PC-9 (cell line): ENCODE data around the gene KRTAP10-6. TPM values are rescaled to one million over a fixed set of nuclear protein-coding genes. Genes with fewer than 3 reads are reported as not detected.
"Not testable (repeated sequence)": the region's sequence is repeated elsewhere in the genome, so short reads cannot be mapped to it uniquely, and the experiment has no call there.

ENCODE experiments used
- BruUV-seq: library from RNA; stranded (reverse); fragments of 400-500 nt; replicated peaks from 2 replicates; lab custom pipeline; 2021; lab: Mats Ljungman, UMichigan
- CTCF ChIA-PET: fragments of 300-600 bp; sonication (Branson Sonifier 250); formaldehyde crosslinking; loops from one replicate; lab custom pipeline; 2022; ENCODE audit warnings: antibody characterized with exemption; lab: Charles Lee
- POLR2A ChIA-PET: fragments of 300-600 bp; sonication (Branson Sonifier 250); formaldehyde crosslinking; loops from one replicate; lab custom pipeline; 2022; ENCODE audit warnings: antibody characterized with exemption; ENCODE audit not compliant: unreplicated experiment; lab: Charles Lee
- DNase-seq, 2 experiments: peaks; one replicate each; pipeline versions ENCODE4 v3.0.0 to v3.0.0-alpha.2; 2015 to 2022; ENCODE audit warnings: mixed read lengths in 1 of 2
- H2AFZ ChIP-seq: fragments of 200-600 bp; sonication (generic); 2 replicates; pipeline ENCODE4 v1.8.1; 2017; ENCODE audit warnings: antibody characterized with exemption
- H3F3A ChIP-seq: fragments of 200-600 bp; sonication (generic); 2 replicates; pipeline ENCODE4 v1.8.1; 2017; ENCODE audit warnings: antibody characterized with exemption, mild to moderate bottlenecking, low read depth; ENCODE audit not compliant: insufficient read depth
- H3K27ac ChIP-seq: fragments of 200-600 bp; sonication (generic); 2 replicates; pipeline ENCODE4 v1.6.1; 2016; ENCODE audit warnings: mixed run types
- H3K27me3 ChIP-seq: fragments of 200-600 bp; sonication (generic); 2 replicates; pipeline ENCODE4 v1.6.1; 2016; ENCODE audit warnings: low read depth, mixed run types; ENCODE audit not compliant: insufficient read depth
- H3K36me3 ChIP-seq: fragments of 200-600 bp; sonication (generic); 2 replicates; pipeline ENCODE4 v1.6.1; 2016; ENCODE audit warnings: low read depth, mixed run types
- H3K4me1 ChIP-seq: fragments of 200-600 bp; sonication (generic); replicated peaks from 2 replicates; pipeline ENCODE4 v1.6.1; 2016; ENCODE audit warnings: mixed run types; ENCODE audit not compliant: insufficient read depth
- H3K4me2 ChIP-seq: fragments of 200-600 bp; sonication (generic); 2 replicates; pipeline ENCODE4 v1.6.1; 2017; ENCODE audit warnings: mixed run types
- H3K4me3 ChIP-seq: fragments of 200-600 bp; sonication (generic); 2 replicates; pipeline ENCODE4 v1.6.1; 2016; ENCODE audit warnings: mixed run types
- H3K79me2 ChIP-seq: fragments of 200-600 bp; sonication (generic); 2 replicates; pipeline ENCODE4 v1.6.1; 2017; ENCODE audit warnings: low read depth, mixed run types
- H3K9me2 ChIP-seq: fragments of 200-600 bp; sonication (generic); 2 replicates; pipeline ENCODE4 v1.8.1; 2017; ENCODE audit warnings: mild to moderate bottlenecking; ENCODE audit not compliant: insufficient read depth
- H3K9me3 ChIP-seq: fragments of 200-600 bp; sonication (generic); 2 replicates; pipeline ENCODE4 v1.8.1; 2016; ENCODE audit warnings: low read depth; ENCODE audit not compliant: insufficient read depth
- H4K20me1 ChIP-seq: fragments of 200-600 bp; sonication (generic); 2 replicates; pipeline ENCODE4 v1.8.1; 2017; ENCODE audit not compliant: insufficient read depth
- EZH2 ChIP-seq: fragments of 200-600 bp; sonication (generic); IDR thresholded peaks from 2 replicates; pipeline ENCODE4 v1.8.0; 2017; ENCODE audit warnings: antibody characterized with exemption, low read depth
- intact Hi-C: fragments of 100-400 bp; cut with micrococcal nuclease; formaldehyde crosslinking; loops from one replicate; pipeline ENCODE4 v1.10.0; 2022; ENCODE audit not compliant: unreplicated experiment
- total RNA-seq: library from RNA; stranded (reverse); gene quantifications from 2 replicates; pipeline ENCODE4 v1.2.3, GENCODE V29; 2021
- TF ChIP-seq, protein P1 (sequence below): fragments of 200-600 bp; sonication (generic); conservative IDR thresholded peaks from 2 replicates; pipeline ENCODE4 v1.6.1; 2017; ENCODE audit warnings: mixed run types, antibody characterized with exemption, mild to moderate bottlenecking, moderate library complexity

KRTAP10-6 gene
- total RNA-seq, 1 experiment from 2014 or later, result not detected

DNA sequence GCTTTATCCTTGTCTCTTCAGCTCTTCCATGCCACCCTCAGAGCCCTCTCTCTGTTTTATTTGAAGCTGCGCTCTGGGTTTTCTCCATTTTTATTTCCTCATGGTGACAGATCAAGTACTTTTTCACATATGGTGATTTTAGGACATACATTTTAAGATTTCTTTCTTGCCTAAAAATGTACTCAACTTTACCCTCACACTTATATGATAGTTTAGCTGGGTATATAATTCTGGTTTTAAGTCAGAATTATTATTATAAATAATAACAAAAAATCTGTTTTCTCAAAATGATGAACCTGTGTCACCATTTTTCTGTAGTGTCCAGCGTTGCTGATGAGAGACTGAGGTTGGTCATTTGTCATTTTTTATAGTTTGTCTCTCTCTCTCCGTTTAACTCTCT lies 11.1 kb downstream of the KRTAP10-6 start:
- CTCF ChIA-PET, result no interaction called here
- H3F3A ChIP-seq, result no peaks in the 10 kb centered on the region
- no peaks in the 10 kb centered on the region for H3K9me2 ChIP-seq
- H3K4me1 ChIP-seq, result no peaks in the 10 kb centered on the region
- H3K27me3 ChIP-seq, result peaks cover 25% of the 10 kb centered on the region
- no peak for TF ChIP-seq EZH2
- TF ChIP-seq, protein P1, sequence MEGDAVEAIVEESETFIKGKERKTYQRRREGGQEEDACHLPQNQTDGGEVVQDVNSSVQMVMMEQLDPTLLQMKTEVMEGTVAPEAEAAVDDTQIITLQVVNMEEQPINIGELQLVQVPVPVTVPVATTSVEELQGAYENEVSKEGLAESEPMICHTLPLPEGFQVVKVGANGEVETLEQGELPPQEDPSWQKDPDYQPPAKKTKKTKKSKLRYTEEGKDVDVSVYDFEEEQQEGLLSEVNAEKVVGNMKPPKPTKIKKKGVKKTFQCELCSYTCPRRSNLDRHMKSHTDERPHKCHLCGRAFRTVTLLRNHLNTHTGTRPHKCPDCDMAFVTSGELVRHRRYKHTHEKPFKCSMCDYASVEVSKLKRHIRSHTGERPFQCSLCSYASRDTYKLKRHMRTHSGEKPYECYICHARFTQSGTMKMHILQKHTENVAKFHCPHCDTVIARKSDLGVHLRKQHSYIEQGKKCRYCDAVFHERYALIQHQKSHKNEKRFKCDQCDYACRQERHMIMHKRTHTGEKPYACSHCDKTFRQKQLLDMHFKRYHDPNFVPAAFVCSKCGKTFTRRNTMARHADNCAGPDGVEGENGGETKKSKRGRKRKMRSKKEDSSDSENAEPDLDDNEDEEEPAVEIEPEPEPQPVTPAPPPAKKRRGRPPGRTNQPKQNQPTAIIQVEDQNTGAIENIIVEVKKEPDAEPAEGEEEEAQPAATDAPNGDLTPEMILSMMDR, result no peak
- DNase-seq, result no peak
- no TSS peak for BruUV-seq
- H3K9me3 ChIP-seq, result no peaks in the 10 kb centered on the region
- H4K20me1 ChIP-seq, result no peaks in the 10 kb centered on the region
- intact Hi-C loops, result no loop called here
- no peak overlapping the region for H3K4me2 ChIP-seq
- H3K27ac ChIP-seq, result no peak overlapping the region
- POLR2A ChIA-PET, result no interaction called here
- no peak overlapping the region for H2AFZ ChIP-seq
- H3K36me3 ChIP-seq, result no peaks in the 10 kb centered on the region
- no peaks in the 10 kb centered on the region for H3K79me2 ChIP-seq
- H3K4me3 ChIP-seq, result no peak overlapping the region

DNA sequence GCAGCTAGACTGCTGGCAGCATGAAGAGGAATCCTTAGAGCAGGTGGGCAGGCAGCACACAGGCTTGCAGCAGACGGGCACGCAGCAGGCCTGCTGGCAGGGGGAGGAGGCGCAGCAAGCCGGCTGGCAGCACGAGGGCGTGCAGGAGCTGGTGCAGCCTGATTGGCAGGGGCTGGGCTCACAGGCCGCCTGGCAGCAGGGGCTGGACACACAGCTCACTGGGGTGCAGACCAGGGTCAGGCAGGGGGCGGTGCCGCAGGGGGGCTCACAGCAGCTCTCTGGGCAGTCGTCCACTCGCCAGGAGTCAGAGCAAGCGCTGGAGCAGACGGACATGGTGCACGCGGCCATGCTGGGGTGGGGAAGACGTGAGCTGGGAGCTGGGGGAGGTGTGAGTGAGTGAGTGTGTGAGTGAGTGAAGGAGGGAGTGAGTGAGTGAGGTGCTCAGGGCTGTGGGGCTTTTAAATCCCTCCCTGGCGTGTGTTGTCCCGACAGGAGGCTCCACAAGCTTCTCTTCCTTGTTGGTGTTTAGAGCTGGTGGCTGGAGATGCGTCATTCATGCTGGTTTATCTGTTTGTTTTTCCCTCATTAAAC lies 12.0 kb downstream of the KRTAP10-6 start, which contains the start of gene KRTAP10-5:
Gene KRTAP10-5, minus strand, starts transcription at position 374 of the 591 bp plus-strand sequence. Its CDS starts 26 bp downstream, at position 348.
- H3K9me3 ChIP-seq, H3K4me1 ChIP-seq, H3K4me2 ChIP-seq, H3F3A ChIP-seq, H4K20me1 ChIP-seq, DNase-seq, H3K9me2 ChIP-seq, H2AFZ ChIP-seq, H3K4me3 ChIP-seq, CTCF ChIA-PET, H3K36me3 ChIP-seq, BruUV-seq, H3K79me2 ChIP-seq, H3K27ac ChIP-seq, intact Hi-C loops: not testable (repeated sequence)
- POLR2A ChIA-PET, result interaction anchor here (0.7 kb wide), 1 partner anchor 1110 kb away, joined by 8 read pairs; no protein-coding TSS in a partner anchor
- H3K27me3 ChIP-seq, result peaks cover 29% of the 10 kb centered on the region

DNA sequence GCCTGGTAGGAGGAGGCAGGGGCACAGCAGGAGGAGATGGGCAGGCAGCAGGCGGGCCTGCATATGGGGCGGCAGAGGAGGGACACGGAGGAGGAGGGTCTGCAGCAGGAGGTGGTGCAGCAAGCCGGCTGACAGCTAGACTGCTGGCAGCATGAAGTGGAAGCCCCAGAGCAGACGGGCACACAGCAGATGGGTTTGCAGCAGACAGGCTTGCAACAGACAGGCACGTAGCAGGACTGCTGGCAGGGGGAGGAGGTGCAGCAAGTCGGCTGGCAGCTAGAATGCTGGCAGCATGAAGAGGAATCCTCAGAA lies 12.5 kb downstream of the KRTAP10-6 start:
- intact Hi-C loops, result no loop called here
- POLR2A ChIA-PET, result no interaction called here
- Histone ChIP-seq H2AFZ (no peak overlapping the region), H3K4me1 (no peaks in the 10 kb centered on the region), H3K79me2 (no peaks in the 10 kb centered on the region), H3K27ac (no peak overlapping the region), H3K9me3 (no peaks in the 10 kb centered on the region), H3K27me3 (peaks cover 30% of the 10 kb centered on the region), H4K20me1 (no peaks in the 10 kb centered on the region), H3F3A (no peaks in the 10 kb centered on the region), H3K4me3 (no peak overlapping the region), H3K9me2 (no peaks in the 10 kb centered on the region), H3K36me3 (no peaks in the 10 kb centered on the region), H3K4me2 (no peak overlapping the region)
- CTCF ChIA-PET, result no interaction called here
- TF ChIP-seq EZH2, result no peak
- TF ChIP-seq, protein P1, result no peak
- DNase-seq, result no peak
- no TSS peak for BruUV-seq
